HG02642 (cell line): ENCODE data around the gene GALNT7.

Experiments used
- ATAC-seq: cut with Tn5 transposase; IDR thresholded peaks from one replicate; pipeline ENCODE4 v1.9.1; 2021; ENCODE audit warnings: mild to moderate bottlenecking; ENCODE audit not compliant: unreplicated experiment, poor library complexity

The GALNT7 gene

GRCh38 chr4:173284463-173284862 is 115.9 kb downstream of the GALNT7 start:
- no peak for ATAC-seq

- no peak for ATAC-seq
Observed at GRCh38 chr4:173287486-173287885, 118.9 kb downstream of the GALNT7 start.

DNA sequence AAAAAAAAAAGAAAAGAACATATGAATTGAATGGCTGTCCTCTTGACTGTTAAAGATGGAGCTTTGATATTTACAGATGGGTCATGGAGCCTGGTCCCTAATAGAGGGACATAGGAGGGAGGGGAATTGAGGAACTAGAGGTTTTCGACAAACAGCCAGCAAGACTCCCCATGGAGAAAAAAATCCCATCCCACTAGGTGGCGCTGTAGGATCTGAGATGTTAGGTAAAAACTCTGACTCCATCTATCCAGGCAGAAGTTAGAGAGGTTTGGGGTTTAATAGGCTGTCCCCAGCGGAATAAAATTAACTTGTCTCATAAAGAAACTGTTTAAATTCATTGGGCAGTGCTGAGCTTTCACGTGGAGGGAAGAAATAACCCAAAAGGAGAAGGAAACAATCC is 119.7 kb downstream of the GALNT7 start:
- peak; percentile 66 for ATAC-seq

DNA sequence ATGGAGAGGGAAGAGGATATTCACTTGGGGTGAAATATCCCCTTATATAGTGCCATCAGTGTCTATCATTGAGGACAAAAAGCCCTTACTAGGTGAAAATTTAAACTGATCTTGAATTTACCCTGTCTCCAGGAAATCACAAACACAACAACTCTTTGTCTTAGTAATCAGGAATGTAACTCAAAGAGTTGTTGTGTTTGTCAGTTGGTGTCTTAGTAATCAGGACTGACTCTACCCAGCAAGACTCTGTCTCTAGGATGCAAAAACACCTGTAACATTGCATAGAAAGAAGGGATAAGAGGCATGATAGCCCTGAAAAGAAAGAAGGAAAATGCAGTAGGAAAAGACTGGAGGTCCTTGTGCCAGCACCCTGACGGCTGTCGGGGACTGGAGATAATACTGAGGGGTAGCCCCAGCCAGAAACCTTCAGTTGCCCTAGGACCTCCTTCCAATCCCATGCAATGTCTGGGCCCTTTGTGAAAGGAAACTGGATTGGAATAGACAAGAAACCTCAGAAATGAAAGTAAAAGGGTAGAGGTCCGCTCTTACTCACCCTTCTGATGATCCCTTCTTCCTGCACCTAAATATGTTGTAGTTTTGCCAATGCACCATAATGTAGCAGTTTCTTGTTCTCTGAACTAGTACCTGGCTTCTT is 120.2 kb downstream of the GALNT7 start:
- peak; percentile 66 for ATAC-seq

- peak; percentile 30 for ATAC-seq
Observed at GRCh38 chr4:173289353-173289727, 120.7 kb downstream of the GALNT7 start.

DNA sequence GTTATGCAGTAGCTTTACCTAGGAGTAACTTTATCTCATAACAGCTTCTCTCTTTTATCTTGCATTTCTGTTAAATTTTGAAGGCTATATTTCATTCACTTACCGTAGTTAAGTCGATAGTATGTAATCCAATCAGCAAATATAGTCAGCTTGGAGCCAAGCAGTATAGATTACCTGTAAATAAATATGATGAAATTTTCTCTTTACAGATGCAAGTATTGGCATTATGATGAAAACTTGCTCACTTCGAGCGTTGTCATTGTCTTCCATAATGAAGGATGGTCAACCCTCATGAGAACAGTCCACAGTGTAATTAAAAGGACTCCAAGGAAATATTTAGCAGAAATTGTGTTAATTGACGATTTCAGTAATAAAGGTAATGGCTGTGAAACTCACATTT is 123.3 kb downstream of the GALNT7 start:
- no peak for ATAC-seq

GRCh38 chr4:173293663-173294062 is 125.1 kb downstream of the GALNT7 start:
- ATAC-seq: no peak

DNA sequence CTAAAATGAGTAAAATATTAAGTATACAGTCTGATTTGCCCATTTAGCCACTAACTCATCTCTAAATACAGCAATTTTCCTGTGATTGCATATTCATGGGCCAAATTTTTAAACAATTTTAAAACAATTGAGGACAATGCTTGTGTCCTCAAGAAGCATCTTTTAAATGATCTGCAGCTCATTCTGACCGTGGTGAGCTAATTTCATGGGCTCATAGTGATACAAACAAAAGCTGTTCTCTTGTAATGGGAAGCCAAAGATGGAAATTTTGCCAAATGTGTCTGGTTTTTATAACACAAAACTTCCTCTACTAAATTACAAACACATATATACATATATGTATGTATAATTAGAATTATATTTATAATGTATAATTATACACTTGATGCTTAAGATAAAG is 125.8 kb downstream of the GALNT7 start:
- no peak for ATAC-seq

- ATAC-seq: peak; percentile 46
Observed at GRCh38 chr4:173301518-173302201, 133.0 kb downstream of the GALNT7 start.

- no peak for ATAC-seq
Observed at GRCh38 chr4:173307778-173308177, 139.2 kb downstream of the GALNT7 start.

- ATAC-seq: no peak
Observed at GRCh38 chr4:173311368-173311767, 142.8 kb downstream of the GALNT7 start.

GRCh38 chr4:173314715-173315114 is 146.1 kb downstream of the GALNT7 start:
- no peak for ATAC-seq

- no peak for ATAC-seq
Observed at GRCh38 chr4:173316060-173316459, 147.4 kb downstream of the GALNT7 start.

GRCh38 chr4:173317004-173317403 is 148.4 kb downstream of the GALNT7 start:
- ATAC-seq: peak; percentile 59

DNA sequence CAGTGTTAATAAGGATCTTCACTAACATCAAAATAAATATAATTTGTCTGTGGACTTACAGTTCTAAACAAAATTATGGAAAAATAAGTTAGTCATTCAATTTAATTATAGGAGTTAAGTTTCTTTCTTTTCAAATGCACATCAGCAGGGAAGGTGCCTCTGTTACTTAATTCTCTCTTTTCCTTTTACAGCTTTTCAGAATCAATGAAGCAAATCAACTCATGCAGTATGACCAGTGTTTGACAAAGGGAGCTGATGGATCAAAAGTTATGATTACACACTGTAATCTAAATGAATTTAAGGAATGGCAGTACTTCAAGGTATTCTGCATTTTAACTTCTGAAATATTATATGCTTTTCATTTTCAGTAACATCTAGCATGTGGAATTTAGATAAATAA is 149.6 kb downstream of the GALNT7 start:
- ATAC-seq: no peak

DNA sequence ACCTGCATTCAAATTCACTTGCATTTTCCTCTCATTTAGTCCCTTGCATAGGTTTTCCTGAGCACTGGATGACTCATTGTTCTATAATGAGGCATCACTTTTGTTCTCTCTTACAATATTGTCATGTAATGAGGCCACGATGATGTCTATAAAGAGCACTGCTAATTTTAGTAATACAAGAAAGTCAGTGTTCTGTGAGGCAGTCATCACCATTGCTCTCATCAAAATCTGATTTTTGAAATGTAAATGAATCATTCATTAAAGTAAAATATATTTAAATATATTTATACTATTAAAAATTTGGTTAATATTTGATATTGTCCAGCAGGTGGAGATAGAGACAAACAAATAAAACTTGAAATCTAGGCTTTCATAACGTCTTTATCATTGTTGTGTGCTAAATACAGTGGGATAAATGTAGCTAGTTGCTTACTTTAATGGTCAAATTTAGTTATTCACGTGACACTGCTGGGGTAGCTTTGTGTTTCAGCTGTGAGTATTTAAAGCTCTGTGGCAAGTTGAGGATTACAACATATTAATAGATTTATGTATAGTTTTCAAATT is 150.1 kb downstream of the GALNT7 start:
- no peak for ATAC-seq

GRCh38 chr4:173319696-173320095 is 151.1 kb downstream of the GALNT7 start:
- ATAC-seq: no peak

DNA sequence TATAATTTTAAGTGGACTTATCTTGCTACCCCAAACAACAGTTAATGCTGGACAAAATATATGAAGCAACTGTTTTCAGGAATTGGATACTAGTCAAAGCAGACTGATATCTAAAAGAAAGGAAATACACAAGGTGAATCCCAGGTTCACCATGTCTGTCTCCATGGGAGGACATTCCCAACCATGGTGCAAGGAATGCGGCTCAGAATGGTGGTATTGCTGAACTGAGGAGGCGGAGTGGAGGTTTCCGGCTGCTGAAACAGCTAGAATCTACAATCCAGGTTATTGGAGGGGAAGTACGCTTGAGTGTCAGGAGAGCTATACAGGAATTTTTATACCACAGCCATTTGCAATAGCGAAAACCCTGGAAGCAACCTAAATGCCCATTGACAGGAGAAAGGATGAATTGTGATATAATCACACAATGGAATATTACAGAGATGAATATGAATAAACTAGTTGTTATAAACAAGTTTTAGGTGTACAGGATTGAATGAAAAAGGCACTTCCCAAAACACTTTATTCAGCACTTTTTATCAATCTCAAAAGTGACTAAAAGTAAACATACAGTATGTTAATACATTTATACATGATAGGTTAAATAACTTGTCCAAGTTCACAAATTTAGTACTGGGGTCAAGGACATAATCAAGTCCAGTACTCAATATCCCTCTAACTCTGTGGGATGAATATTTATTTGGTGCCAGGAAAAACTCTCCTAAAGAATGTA is 156.6 kb downstream of the GALNT7 start:
- ATAC-seq: no peak

DNA sequence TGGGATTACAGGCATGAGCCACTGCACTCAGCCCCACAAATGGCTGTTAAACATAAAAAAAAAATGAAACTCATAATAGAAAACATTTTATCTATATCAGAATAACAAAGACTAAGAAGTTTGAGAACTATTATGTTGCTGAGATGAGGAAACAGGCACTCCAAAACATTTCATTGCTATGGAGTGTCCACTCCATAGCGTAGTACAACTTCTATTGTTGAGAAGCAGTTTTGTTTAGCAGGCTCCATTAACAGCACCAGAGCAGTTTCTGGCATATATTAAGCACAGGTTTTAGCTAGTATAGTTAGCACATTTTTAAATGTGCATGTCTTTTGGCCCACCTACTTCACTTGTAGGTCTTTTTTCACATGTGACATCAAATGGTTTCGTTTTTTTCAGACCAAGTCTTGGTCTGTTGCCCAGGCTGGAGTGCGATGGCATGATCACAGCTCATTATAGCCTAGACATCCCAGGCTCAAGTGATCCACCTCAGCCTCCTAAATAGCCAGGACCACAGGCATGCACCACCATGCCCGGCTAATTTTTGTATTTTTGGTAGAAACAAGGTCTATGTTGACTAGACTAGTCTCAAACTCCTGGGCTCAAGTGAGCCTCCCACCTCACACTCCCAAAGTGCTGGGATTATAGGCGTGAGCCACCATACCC is 159.8 kb downstream of the GALNT7 start:
- ATAC-seq: no peak

GRCh38 chr4:173330590-173330989 is 162.0 kb downstream of the GALNT7 start:
- ATAC-seq: no peak

GRCh38 chr4:173332021-173332487 is 163.4 kb downstream of the GALNT7 start:
- ATAC-seq: no peak
